GM21737 (cell line): ENCODE results near the gene GFRA1.

Experiments used
- ATAC-seq: cut with Tn5 transposase; IDR thresholded peaks from one replicate; pipeline ENCODE4 v1.9.1; 2021; ENCODE audit warnings: mild to moderate bottlenecking, moderate library complexity; ENCODE audit not compliant: unreplicated experiment

GFRA1 gene

DNA sequence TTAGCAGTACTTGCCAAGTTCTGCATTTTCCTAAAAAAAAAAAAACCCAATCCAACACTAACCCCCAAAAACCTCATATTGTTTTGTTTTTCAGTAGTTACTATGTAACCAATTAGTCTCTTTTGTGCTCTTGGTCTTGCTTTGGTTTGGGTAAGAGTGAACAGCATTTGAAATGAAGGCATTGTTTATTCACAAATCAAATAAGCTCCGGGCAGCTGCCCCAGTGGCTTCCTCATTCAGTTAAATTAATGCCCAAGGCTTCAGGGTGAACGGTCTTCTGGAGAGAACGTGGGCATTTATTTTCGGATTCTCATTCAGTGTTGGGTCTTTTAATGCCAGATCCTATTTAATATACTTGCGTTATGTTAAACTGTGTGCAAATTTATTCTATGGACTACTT, 108.7 kb downstream of the GFRA1 start:
- no peak for ATAC-seq

DNA sequence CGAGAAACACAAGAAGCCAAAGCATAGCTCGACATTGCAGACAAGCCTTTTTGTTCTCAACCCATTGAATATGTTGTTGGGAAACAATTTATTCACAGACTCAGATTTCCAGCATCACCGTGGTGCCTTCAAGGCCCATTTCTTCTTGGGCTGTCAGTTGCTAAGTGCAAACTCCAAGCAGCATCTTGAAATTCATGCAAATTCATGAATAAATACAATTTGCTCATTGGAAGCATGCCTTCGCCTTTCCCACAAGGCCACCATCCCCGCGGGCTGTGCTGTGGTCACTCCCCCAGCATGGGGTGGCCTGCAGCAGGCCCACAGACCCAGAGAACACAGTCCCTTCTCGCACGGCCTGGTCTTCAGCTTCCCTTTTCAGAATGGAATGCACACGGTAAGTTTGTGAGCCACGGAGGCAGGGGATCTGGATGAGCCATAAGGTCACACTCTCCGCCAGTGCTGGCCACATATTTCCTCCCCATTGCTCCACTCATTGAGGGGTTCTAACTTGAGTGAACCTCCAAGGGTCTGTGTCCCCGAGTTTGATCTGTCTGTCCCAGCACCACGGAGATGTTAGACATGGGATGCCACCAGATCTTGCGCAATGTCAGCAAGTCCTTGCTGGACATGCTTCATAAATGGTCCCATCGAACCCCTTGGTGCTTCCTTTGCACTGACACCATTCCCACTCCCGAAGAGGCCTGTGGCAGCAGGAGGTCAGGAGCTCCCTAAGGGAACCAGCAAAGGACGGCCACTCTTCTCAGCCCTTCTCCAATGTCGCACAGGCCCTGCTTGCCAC, 109.5 kb downstream of the GFRA1 start:
- no peak for ATAC-seq

DNA sequence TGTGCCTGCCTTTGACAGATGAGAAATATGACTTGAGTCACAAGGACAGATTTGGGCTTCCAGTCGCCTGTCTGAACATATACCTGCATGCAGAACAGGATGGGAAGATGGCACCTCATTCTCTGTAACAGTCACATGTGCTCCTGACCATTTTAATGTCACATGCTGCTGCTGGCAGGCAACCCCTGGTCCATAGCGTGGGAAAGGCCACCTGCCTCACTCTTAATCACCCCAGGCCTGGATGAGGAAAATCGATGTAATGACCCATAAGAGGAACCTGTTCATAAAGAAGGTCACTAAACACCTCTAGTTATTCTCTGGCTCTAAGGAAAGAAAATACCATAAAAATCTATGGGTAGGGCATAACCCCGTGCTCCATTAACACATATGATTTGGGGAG, 110.2 kb downstream of the GFRA1 start:
- ATAC-seq, result no peak

DNA sequence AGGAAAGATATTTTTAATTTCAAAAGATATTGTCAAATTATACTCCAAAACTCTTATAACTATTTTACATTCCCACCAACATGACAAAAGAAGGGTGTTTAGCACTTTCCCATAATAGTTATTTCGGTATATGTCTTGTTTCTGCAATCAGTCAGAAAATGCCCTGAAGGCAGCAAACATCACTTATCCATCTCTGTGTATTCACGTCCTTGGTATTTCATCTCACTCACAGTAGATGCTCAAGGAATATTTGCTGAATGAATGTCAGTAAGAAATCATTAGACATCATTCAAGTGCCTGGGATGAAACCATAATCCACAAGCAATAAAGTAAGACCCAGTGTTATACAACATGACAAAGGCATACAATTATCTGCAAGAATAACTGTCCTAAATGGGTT, 112.7 kb downstream of the GFRA1 start:
- ATAC-seq, result no peak

DNA sequence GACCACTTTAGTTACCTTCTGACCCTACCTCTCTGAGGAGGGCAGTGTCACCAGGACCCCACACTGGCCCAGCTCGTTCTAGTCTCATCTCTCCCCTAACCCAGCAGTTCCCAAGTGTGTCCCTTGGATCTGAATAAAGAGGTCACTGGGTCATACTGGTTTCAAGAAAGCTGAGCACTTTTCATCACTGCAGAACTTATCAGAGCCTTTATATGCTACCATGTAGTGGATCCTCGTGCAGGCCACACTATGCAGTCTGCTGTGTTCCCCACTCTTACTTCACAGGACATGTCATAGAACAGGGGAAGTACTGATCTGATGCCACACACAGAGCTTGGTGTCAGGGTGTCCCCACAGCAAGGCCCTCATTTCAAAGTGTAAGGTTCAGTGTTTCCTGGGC, 113.8 kb downstream of the GFRA1 start:
- no peak for ATAC-seq

DNA sequence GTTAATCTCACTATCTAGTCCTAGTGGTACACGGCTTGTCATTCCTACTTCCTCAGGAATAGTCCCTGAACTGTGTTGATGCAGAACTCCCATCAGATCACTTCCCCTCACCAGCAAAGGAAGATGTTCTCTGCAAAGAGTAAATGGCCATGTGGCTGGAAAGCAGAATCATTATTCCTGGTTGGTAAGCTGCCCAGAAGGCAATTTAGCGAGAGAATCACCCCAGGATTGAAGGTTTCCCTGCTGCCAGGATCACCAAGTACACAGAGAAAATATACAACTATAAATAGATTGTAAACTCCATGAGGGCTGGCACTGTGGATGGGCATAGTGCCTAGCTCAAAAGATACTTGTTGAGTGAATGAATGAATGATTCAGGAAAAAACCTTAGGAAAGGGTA, 115.0 kb downstream of the GFRA1 start:
- no peak for ATAC-seq

DNA sequence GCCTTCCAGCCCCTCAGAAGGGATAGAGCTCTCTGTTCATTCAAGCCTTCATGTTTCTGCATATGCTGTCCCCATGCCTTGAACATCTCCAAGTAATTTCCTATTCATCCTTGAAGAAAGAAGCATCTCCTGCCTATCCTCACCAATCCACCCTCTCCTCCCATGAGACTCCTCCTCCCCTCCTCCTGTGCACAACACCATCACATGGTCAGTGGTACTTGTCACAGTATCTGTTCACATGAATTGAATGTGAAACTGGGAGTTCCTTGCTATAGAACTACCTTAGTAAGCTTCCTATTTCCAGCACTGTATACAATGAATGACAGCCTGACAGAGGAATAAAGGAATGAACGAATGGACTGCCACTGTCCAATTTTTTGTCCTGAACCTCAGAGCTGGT, 115.5 kb downstream of the GFRA1 start:
- no peak for ATAC-seq

DNA sequence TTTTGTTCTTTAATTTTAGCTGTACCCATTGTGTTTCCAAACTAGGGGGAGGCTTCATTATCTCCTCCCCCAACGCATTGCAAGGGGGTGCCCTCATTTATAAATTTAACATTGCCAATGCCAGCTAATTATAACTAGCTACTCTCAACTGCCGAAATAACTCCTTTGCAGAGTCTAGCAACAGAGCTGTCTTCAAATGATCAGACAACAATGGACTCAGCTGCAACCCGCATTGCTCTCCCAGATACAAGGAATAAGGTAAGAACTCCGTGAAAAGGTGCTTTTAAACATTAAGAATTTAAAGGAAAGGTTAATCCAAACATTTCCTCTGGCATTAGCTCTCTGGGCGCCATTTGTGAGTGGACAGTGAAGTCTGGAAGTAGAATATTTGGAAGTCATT, 116.2 kb downstream of the GFRA1 start:
- ATAC-seq, result no peak

DNA sequence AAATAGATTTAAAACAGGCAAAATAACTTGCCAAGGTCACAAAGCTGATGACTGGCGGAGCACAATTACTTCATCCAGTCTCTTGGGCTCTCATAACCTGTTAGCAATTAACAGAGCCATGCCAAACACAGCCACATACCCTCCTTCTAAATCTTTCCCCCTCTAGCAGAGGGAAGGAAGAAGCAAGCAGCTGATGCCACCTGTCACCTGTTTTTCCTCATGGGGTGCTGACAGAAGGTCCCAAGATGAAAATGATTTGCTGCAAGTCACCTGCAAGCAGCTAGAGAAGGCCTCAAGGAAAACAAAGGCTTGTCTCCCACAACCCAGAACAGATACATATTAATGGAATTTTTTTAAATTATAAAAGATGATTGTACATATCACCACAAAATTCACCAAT, 117.8 kb downstream of the GFRA1 start:
- ATAC-seq, result no peak

DNA sequence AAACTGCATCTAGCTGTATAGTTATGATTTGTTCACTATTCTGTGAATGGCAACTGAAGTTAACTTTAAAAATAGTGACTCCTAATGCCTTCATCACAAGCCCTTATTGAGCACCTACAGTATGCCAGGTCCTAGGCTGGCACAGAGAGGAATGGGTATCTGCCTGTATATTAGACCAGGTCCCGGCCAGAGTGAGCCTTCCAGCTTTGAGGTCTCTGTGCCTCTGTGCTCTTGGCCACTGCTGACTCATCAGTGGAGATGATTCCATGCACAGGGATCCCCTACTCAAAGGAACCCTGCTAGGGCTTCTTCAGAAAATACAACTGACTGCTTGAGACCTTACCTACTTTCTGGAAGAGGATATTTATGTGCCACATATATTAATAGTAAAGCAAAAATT, 118.4 kb downstream of the GFRA1 start:
- no peak for ATAC-seq

DNA sequence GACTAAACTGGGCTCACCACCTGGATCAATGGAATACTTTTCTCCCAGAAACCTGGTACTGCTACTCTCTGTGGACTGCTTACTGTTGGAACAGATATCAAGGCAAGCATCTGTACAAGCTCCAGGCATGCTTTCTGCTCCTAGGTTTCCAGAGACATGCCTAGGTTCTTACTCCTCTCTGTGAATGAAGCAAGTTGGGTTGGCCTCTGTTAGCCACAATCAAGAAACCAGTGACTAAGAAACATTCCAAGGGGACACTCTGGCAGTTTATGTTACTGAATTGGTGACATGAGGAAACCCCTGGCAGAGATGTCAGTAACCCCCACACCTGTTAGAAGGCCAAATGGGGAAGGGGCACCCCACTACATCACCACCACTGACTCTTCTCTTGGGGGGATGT, 121.9 kb downstream of the GFRA1 start:
- no peak for ATAC-seq

DNA sequence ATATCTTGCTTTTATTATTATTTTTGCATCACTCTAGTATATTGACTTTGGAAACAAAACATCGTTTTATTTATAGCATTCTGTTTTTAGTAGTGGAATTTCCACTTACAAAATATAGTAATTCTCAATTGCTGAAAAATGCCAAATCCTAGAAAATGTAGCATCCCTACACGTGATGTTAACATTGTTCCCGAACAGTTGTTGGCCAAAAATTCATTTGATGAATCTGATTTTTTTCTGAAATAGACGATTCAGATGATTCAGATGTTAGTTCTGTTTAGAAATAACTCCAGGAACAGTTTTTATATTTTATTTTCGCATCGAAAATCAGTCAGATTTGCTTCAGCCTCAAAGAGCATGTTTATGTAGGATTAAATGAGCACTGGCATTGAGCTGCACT, 122.4 kb downstream of the GFRA1 start:
- ATAC-seq, result no peak

DNA sequence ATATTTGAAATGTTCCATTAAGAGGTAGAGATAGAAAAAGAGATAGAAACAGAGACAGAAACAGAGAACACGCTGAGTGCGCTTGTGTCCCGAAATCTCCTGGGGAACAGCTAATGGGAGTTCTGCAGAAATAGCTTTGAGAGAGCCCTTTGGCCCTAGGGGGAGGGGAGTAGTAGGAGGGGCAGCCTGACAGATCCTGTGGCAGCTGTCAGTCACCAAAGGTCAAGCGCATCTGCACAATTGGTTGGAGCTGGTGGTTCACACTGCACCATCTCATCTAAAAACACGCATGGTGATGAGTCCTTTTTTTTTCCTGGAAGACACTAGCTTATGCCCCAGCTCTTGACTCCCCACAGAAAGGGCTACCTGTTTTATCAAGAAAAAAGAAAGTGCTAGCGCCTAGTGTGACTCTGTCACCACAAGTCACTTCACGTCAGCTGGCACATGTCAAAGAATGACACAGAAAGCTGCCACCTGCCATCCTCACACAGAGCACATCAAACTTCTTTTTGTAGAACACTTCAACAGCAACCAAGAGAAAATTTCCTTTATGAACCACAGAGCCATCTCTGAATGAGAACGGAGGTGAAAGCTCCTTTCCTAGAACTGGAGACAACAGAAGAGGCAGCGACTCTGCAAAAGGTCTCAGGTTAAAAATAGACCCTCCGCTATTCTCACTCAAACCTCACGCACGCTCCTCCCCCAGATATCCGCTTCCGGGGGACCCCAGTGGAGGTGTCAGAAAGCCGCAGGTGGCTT, 125.7 kb downstream of the GFRA1 start:
- no peak for ATAC-seq

DNA sequence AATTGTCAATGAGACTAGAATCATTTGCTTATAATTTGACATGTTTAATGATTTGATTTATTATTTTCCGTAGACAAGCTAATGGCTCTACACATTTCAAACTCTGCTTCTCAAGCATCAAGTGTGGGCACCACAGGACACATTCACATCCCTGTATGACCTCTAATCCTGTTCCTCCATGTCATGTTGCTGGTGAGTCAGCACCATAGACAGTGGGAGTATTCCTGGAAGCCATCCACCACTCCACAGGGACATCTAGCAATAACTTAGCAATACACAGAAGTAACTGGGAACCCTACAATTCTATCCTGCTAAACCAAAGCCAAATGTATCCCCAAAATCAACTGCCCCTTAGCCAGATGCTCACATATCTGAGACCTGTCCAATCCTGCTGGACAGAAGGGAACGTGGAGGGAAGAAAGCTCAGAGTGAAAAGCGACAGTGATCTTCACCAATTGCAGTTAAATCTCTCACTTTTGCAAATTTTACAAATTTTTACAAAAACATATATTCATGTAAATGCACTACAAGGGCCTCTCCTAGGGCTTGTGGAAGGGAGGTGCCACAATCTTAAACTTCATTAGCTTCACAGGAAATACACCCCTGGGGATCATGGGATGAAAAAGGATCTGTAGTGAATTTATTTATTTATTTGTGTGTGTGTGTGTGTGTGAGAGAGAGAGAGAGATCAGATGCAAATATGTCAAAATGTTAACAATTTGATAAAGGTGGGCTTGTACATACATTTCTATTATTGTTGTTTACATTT, 126.5 kb downstream of the GFRA1 start:
- no peak for ATAC-seq

DNA sequence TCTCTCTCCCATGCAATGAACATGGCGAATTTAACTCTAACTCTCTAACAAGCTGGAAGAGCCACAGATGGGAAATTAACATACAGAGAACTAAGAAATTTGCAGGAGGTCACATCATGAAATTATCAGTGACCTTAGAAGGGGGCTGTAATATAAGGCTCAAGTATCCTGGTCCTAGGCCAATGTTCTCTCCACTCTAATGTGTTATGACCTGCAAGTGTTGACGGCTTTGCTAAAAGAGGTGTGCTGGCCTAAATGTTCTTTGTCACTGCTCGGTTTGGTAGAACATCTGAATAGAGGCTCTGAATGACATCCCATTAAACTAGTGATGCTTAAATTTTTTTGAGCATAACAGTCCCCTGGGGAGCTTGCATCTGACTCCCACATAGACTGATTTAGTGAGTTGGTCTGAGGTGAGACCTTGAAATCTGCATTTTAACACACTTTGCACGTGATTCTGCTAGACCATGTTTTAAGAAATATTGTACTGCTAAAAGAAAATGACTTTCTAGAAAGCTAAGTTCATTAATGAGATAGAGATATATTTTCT, 129.3 kb downstream of the GFRA1 start:
- ATAC-seq, result no peak

DNA sequence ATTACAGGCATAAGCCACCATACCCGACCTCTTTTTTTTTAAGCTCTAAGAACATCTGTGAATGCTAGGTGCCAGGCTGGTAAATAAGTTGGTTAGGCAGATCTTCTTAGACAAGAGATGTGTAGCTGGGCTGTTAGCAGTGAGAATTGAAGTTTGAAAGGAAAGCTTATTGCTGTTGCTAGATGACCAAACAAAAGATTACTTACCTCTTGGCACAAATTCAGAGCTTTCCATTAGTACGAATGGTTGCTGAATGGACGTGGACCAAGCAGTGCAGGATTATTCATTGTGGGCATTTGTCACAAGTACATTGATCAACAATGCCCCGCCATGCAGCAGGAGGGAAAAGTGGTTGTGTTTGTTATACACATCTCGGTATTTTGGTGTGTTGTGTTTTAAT, 131.2 kb downstream of the GFRA1 start:
- no peak for ATAC-seq

DNA sequence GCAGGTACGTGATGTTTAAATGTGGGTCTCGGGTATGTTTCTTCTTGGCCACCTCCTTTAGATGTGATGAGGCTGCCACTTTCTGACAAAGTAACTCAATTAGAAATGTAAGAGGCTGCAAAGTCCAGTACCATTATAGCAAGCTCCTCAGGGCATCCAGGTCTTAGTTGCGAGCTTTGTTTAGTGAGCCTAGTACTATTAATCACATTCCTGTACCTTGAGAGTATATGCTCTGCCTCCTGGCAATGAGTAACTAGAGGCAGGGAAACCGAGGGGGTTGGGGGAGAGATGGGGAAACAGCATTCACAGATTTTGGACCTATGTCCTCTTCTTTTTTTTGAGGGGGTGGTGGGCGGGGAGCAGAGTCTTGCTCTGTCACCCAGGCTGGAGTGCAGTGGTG, 131.8 kb downstream of the GFRA1 start:
- ATAC-seq, result no peak

DNA sequence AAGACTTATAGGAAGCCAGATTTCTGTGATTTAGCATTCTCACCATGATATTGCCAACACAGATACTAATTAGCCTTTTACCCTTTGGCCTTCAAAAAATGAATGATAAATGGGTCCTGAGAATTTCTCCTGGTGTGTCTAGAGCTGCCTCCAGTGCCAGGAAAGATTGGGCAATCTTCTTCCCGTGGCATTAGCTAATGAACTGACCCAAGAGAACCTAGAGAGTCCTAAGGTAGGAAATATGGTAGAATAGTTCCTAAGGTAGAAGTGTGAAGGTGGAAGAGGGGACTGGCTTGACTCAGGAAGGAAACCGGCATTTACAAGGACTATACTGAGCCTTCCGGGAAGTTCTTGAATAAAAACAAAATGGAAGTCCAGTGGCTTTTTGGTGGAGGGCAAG, 133.1 kb downstream of the GFRA1 start:
- no peak for ATAC-seq

DNA sequence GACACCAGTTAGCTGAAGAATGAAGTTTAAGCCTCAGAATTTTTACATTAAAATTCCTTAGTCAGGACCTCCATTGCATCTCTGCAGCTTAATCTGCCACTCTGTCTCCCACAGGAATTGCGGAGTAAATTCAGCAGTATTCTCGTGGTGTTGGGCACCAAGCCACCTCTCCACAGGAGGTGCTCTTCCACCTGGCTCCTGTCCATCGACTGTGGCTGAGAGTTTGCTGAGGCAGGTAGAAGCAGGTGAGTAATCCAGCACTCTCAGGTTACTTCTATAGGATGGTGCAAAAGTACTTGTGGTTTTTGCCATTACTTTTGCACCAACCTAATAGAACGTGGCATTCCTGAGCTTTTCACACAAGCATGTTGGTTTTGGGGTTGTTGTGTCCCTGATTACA, 134.1 kb downstream of the GFRA1 start:
- ATAC-seq, result no peak

DNA sequence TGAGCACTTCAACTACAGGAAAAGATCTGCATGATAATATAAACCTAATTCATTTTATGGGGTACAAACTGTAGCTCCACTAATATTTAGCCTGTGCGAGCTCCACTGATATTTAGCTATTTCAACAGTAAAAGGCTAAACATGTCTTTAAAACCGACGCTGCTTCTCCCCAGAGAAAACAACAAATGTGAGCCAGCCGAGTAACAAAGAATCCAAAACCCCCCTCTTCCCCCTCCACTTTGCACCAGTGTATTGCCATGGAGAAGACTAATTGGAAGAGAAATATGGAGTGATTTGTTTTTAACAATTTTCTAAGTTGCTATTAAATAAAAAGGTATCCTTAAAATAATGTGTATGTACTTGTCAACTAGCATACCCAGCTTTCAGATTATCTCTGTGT, 136.7 kb downstream of the GFRA1 start:
- no peak for ATAC-seq

DNA sequence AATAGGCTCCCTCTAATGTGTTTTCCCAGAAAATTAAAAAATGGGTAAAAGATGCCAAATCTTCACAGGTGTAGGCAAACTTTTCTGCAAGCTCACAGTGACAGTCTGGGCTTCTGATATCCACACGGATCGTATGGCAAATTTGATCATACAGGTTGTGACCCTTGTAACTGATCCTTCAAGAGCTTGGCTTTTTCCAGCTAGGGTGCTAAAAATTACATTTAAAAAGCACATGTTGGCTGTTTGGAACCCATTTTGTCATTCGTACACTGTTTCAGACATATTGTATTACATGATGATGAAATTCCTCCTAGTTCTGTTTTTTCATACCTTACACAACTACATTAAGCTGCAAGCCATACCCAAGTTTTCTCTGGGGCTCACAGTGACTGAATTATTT, 138.7 kb downstream of the GFRA1 start:
- no peak for ATAC-seq

DNA sequence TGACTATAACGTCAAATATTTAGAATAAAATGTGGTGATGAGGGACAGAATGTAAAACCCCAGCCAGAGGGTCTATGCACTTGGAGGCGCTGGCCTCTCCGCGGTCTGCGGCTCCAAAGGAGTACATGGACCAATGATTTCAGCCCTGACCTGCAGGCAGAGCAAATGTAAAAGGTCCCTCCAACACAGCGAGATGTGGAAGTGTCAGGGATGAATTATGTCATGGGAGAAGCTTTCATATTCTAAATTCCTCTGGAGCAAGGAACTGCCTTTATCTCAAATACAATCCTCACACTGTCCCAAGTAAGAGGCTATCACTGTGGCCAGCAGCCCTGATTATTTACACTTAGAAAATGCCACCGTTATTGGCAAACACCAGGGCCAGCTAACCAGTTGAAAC, 139.4 kb downstream of the GFRA1 start:
- no peak for ATAC-seq
